Measurements from ENCODE around the gene HOTAIR.

Gene HOTAIR

DNA sequence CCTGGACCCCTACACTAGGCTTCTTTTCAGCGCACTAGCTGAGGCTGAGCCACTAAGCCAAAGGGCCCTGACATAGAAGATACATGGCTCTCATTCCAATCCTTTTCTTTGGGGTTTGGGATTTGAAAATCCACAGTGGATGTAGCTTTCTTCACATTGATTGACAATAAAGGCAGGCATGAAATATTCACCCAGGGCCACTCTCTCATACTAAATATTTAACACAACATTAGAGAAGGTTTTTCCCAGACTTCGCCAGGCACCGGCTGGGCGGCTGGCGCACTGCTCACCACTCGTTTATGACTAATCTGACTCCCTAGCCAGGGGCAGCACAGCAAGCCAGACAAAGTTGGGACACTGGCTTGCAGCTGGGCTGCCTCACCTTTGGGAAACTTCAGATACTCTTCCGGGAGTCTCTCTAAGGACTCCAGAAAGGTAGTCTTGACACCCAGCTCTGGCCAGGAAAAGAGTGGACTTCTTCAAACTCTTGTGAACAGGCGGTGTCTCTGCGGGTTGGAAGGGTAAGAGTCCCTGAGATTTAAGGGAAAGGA is 2.5 kb downstream of the HOTAIR start:
- DNase-seq, result no peak

DNA sequence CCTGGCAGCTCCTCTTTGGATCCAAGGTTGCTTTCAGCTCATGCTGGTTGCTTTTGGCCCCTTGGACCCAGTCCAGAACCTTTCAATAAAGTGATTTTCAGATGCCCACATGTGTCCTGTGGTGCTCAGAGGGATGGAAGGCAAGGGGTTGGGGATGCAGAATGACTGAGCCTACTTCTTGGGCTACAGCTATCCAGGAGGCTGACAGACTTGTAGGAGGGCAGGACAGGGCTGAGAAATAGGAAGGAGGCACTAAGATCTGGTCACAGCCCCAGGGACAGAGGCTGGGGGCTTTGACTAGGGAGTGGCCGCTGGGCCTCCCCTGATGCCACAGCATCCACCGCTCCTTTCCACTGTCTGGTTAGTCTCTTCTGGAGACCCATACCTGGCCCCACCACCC is 3.1 kb downstream of the HOTAIR start:
- DNase-seq, result no peak

DNA sequence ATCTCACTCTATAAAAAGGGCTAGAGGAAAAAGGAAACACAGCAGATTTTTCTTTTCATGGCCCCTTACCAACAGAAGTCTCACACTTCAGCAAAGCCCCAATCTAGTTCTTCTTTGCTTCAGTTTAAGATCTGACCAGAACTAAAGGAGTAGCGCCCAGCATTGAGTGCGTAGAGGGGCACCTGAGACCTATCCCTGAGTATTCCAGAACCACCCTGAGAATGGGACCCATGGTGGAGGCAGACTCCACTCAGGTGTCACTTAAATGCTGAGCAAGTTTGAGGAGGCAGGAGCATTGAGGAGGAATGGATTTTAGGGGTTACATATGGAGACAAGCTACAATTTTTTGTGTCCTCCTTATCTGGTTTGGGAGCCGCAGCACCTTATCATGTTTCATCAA is 3.6 kb downstream of the HOTAIR start:
- no peak for DNase-seq

DNA sequence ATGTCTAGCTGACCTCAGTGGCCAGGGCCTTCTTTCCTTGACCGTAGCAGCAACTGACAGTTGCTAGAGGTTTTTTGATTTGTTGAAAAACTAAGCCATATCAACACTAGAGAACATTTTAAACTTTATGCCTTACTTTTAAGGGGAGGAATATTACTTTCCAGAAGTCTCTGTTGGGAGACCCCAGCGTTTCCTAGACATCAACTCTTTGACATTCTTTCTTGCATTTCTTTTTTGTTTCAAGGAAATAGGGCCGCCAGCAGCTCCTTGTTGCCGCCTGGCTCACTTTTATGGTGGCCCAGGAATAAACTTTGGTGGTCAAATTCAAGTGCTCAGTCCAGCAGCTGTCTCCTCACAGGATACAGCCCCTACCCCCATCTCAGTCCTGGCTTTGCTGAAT is 4.3 kb downstream of the HOTAIR start:
- DNase-seq, result no peak

DNA sequence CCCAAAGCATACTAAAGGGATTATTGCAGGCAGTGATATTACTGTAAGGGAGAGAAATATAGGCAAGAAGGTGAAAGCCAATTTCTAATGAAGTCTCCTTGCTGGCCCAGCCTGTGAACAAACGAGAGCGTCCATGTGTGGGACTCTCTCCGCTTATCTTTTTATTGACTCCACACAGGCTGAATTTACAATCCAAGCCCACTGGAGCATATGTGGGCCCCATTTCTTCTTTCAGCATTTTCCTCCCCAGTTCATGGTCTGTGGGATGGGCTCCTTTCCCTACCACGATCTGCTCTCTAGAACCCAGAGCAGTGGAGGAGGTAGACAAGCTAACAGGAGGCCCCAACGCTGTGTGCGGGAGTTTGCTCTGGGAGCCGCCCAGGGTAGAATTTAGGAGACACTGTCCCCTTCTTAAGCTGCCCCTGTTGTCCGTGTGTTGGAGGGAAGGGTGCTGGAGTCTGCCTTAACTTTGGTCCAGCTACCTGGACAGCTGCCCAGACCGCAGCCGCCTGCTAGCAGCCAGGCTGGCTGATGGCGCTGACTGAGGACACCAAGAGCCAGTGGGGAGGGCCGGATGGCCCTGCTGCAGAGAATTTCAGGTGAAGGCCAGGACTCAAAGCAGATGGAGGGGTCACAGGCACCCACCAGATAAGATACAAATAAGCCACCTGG is 5.0 kb downstream of the HOTAIR start:
- DNase-seq, result no peak

DNA sequence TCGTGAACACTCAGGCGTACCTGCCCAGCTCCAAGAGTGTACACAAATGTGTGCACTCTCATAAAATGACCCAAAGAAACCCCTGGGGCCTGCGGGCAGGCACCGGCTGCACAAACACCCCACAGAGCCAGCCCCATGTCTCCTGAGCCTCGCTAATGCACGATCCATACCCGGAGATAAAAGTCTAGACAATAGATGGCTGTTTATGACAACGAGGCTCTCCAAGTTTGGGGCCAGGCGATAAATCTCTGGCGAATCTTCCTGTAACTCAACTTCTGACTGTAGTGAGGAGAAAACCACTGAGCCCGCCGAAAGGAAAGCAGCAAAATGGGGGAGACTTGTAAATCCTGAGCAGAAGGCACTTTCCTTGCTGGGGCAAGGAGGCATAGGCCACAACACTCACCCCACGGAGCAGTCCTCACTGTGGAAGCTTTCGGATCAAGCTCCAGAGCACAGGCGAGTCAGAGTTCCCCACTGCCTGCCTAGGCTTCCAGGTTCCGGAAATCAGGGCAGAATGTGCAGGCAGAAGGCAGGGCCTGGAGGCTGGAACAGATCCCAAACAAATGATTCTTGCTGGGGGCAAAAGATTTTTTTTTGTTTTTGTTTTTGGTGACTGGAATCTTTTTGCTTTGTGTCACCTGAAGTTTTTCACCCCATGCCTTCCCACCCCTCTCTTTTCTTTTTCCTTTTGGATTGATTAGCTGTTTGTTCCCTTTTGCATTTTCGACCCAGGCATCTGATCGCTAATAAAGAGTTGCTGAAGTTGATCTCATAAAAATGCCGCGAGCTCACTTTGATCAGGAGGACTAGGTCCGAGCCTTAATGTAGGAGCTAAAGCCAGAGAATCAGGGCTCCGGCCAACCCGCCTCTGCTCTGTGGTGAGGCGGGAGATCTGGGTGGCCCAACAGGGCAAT is 6.3 kb downstream of the HOTAIR start:
- no peak for DNase-seq

DNA sequence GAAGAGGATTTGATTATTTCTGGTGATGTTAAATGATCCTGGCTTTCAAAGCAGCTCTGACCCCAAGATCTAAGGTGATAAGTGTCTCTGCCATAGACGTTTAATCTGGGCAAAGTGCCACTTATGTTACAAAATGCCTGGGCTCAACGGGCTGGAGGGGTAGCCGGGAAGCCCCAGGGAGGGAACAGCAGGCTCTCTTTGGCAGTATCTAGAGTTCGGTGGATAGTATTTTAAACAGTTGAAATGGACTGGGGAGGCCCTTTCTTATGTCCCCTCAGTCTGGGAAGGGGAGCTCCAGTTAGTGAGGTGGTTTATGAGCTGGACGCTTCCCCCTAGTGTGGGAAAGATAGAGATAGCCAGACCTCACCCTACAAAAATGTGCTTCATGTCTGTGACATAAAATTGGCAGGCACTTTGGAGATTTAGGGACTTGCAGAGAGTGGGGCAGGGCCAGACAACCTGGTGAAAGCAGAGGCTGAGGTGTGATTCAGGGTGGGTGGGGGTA is 7.3 kb downstream of the HOTAIR start:
- no peak for DNase-seq

DNA sequence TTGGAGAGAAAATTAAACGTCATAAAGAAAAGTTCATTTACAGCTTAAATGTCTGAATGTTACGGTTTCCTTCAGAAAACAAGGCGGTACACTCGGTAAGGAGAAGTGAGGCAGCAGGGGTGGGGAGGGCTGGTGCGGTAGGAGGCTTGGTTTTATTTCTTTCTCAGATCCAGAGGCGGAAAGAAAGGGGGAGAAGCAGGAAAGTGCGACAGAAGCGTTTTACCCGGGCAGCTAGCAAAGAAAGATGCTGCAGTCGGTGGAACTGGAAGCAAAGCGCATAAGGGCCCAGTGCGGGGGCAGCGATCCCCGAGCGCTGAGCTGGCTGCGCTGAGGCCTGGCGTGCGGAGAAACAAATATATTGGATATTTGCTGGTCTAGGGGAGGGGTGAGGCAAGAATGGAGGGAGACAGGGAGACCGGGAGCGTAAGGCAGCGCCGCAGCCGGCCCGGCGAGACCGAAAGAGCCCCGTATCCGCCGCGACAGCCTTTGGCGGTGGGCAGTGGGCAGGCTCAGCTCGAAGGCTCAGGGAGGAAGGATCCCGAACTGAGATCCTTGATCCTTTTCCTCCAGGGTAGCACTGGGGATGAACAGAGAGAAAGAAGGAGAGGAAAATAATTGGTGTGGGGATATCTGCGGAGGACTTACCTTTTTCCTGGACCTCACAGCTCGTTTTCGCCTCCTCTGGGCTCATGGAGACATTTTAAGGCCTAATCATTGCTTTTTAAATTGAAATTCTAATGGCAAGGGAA is 8.2 kb downstream of the HOTAIR start:
- DNase-seq, result no peak

DNA sequence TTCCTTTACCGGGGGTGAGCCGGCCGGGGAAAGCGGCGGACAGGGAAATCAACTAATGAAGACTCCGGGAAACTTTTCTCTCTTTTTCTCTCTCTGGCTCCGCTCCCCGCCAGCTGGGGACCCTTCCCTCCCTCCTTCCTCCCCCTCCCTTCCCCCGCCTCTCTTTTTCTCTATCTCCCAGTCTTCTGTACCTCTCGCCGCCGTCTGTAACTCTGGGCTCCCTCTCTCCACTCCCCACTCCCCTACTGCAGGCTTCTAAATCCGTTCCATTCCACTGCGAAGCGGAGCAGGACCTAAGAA is 8.7 kb downstream of the HOTAIR start:
- no peak for DNase-seq

DNA sequence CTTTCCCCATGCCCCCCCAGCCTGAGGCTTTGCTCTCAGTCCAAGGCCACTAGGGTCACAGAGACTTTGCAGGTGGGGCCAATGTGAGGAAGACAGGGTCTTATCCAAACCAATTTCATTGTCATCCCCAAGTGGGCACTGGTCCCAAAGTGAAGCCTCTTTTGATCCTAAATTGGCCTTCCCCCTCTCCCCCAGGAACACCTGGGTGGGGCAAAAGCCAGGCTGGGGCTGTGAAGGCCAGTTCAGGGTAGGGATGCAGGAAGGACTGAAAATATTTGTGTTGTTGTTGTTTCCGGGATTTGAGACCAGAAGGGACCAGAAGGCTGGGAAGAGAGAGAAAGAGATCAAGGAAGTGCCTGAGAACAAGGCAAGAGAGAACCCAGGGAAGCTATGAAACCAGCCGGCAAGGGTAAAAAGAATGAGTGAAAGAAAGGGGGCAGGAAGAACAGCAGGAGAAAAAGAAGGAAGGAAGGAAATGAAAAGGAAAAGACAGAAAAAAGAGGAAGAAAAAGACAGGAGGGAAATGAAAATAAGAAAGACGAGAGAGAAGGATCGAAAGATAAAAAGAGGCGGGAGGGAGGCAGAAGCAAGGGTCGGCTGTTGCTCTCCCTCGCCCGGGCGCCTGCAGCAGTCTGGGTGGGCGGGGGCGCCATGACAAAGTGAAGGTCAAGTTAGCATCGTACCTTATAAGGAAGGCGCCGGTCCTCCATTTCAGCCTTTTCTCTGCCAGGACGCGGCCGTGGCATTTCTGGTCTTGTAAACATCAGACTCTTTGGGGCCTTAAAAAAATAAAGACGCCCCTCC is 9.3 kb downstream of the HOTAIR start:
- DNase-seq, result no peak

DNA sequence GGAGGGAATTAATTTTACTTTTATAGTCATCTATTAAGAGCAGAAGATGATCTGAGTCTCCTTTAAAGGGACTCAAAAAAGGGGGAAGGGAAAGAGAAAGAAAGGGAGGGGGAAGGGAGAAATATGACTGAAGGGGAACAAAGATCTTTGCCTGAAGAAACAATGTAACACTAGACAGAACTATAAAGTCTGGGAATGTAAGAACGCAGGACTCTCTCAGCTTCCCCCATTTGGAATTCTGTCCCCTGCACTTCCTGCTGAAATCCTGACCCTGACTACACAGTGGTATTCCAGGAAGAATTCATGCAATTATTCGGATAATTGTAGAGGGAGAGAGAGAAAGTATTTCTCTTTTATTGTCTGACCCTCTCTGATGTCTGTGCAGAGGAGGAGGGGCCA is 10.4 kb downstream of the HOTAIR start:
- DNase-seq, result no peak

DNA sequence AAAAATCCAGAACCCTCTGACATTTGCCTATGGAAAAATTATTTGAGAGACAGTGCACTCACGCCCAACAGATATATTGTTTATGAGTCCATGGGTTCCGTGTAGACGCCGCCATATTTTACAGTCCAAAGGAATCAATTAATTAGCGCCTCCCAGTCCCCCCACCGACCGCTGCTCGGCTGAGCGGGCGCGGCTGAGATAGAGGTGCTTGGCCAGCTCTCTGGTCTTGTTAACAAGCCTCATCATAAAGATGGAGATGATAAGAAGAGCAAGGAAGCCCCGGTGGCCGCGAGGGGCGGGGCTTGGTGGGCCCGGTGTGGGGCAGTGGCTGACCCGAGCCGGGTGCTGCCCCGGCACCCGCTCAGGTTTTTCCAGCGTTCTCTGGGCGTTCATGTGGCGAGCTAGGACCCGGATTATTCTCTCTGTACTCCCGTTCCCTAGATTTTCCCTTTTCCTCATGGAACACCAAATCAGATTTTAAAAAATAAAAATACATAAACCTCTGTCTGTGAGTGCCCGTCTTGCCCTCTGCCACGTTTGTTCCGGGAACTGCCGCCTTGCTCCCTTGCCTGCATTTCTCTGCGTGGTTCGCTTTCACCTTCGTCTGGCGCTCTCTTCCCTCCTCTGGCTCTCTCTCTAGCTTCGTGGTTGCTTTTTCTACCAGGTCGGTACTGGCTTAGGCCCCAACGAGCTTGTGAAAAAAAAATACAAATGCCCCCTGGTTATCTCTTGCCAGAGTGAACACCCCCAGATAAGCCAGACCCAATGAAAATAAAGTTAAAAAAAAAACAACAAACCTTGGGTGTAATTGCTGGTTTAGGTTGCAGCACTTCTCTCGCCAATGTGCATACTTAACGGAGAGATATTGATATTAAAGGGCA is 11.1 kb downstream of the HOTAIR start:
- DNase-seq, result no peak

DNA sequence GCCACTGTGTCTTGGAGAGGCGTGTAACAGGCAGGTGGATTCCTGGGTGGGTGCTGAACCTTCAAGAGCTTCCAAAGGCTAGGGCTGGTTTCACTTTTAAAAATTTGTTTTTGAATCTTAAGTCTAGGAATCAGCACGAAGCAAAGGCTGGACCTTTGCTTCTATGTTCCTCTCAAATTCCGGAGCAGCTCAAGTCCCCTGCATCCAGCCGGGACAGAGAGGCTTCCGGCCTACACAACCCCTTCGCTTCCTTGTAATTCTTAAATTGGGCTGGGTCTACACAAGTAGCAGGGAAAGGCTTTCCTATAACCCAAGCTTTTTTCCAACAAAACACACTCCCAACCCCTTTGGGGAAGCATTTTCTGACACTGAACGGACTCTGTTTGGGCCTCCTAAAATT is 11.7 kb downstream of the HOTAIR start:
- DNase-seq, result no peak

DNA sequence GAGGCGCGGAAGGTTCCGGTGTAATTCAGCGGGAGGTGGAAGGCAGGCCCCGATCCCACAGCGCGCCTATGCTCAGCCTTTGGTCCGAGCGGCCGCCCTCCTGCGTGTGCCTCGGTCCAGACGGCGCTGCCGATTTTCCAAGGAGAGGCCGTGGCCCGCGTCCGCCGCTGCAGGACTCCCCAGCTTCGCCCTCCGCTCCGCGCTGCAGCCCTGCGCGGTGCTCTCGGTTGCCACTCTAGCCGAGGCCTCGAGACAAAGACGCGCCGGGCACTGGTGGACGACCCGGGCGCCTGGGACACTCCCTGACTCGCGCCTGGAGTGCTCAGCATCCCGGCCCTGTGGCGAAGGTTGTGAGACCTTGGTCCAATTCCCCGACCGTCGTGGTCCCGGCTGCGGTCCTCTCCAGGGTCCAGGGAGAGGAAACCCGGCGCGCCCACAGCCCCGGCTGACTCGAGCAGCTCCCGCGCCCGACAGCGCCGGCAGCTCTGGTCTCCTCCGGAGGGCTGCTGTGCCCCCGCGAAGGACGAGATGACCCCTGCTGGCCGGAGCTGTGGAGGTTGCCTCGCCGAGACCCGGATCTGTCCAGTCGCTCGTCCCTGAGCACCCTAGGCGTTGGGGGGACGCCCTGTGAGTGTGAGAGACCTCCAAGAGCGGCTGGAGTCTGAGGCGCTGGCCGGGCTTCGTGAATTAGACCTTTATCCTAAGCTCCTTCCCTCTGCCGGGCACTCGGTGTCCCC is 13.6 kb downstream of the HOTAIR start:
- DNase-seq, result no peak

DNA sequence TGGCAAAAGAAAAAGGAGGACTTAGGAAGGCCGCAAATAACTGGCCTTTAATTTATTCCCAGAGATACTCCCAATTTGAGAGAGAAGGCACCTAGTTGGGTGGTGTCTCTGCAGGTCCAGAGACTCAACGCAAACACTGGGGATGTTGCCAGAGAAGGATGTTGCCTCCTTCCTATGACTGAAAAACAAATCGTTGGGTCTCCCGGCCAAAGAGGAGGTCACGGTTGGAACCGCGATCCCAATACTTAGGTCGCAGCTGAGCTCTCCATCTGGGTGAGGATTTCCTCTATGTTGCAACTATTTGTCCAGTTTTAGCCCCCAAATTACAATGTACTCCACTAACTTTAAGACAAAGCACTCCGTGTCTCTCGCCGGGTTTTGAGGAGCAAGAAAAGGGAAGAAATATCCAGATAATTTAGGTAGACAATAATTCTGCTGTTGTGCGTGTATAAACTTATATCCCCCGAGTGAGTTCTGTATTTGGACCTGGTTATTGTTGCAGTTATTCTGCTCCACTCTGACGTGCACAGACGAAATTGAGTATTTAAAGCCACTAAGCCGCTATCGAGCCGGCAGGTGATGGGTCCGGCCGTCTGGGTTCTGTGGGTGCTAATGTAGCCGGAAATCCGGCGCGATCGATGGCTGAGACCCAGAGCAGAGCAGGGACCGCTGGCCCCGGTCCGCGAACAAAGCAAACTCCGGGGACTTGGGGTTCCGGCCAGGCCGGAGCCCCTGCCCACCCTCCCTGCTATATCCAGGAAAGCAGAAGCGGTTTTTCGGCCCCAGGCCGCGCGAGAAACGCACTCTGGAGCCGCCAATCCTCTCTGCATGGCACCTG is 14.3 kb downstream of the HOTAIR start:
- DNase-seq, result no peak

DNA sequence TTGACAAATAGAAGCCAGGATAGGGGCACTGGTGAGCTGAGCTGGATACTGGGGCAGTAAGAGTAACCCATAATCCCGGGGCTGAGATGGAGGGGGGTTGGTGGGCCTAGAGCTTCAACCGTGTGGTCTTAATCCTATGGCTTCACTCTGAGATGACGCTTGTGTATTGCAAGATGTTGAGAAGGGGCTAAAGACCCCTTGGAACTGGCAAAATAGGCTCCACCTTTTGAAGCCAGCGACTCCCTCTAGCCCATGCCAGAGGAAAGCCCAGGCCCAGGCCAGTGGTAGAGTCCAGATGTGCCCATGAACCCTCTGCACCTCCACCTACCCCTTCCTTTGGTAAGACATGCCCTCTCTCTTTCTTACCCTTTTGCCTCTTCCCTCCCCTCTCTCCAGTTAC is 15.4 kb downstream of the HOTAIR start:
- DNase-seq, result no peak

DNA sequence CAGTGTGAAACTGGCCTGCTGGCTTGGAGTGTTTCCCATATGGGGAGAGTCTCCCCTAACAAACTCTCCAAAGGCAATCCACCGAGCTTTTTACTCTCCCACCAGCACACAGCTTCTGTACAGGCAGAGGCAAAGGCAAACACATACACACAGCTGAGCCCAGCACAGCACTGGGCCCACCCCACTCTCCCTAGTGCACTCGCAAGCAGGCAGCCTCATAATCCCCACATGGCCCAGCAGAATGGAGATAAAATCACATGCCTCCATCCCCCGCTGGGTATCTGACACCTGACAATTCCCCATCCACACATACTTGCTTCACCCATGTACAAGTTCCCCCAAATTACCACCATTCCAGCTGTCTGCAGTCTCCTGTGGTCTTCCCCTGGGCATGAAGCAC is 16.6 kb downstream of the HOTAIR start:
- DNase-seq, result no peak

DNA sequence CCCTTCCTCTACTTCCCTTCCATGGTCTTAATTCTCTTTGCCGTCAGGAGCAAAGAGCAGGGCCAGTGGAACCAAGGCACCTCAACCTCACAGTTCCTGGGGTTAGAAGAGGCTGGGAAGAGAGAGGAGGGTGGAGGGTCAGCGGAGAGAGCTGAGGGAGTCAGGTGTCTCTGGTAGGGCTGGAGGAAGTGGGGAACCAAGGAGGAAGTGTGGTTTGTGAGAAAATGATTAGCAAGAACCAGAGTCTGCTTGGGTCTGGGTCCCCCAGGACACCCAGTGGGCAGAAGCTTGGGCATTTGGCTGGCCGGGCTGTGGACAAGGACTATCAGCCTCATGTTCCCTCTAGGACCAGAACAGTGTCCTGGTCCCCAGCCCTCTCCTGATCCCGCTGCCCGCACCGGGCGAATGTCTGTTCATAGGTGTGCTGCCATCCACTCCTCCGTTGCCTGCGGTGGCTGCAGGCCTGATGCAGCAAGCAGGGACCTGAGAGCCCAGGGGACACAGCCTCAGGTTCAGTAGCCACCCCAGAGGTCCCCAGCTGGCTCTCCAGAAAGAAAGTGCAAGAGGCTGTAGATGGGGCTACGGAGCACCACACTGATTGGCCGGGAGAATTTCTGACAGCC is 17.7 kb downstream of the HOTAIR start:
- no peak for DNase-seq

DNA sequence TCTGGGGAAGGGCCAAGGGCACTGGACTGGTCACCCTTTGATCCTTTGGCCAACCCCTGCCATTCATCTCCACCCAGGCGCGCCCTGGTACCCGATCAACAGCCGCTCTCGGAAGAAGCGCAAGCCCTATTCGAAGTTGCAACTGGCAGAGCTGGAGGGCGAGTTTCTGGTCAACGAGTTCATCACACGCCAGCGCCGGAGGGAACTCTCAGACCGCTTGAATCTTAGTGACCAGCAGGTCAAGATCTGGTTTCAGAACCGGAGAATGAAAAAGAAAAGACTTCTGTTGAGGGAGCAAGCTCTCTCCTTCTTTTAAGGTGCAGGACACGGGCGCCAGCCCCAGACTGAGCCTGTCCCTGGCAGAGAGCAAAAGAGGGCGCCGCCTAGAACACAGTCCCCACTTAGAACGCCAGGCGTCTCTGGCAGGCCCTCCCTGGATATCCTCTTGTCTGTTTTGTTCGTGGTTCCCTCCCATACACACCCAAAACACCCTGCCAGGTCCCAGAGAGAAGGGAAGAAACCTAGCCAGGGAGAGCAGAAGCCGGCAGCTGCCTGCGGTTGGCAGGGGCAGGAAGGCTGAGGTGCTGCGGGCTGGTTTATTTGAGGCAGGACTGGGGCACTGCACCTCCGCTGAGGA is 18.4 kb downstream of the HOTAIR start:
- no peak for DNase-seq
